ENCODE measurements around the gene PLXNB2.
A peak's percentile ranks its signal among the peaks of the same experiment; 100 is the strongest.

Gene PLXNB2

GRCh38 chr22:50249341-50250248, 57.9 kb downstream of the PLXNB2 start:
- no peak for DNase-seq

- DNase-seq, result no peak
These were observed 59.0 kb downstream of the PLXNB2 start for GRCh38 chr22:50248196-50249081.

DNA sequence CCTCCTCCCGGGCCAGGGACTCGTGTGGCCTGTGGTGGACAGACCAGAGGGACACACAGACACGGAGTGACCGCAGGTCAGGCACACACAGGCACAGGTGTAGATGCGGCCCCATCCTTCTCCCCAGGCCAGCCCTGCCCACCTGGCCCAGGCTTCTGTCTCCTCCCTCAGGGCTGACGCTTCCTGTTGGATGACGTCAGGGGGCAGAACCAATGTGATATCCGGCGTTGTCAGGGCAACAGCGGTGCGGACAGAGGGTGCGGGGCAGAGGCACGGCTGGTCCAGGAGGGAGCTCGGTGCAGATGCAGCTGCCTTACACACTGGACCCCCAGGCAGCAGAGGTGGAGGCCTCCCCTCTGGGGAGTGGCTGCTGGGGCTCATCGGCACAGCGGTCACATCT, 59.7 kb downstream of the PLXNB2 start:
- DNase-seq, result no peak

DNA sequence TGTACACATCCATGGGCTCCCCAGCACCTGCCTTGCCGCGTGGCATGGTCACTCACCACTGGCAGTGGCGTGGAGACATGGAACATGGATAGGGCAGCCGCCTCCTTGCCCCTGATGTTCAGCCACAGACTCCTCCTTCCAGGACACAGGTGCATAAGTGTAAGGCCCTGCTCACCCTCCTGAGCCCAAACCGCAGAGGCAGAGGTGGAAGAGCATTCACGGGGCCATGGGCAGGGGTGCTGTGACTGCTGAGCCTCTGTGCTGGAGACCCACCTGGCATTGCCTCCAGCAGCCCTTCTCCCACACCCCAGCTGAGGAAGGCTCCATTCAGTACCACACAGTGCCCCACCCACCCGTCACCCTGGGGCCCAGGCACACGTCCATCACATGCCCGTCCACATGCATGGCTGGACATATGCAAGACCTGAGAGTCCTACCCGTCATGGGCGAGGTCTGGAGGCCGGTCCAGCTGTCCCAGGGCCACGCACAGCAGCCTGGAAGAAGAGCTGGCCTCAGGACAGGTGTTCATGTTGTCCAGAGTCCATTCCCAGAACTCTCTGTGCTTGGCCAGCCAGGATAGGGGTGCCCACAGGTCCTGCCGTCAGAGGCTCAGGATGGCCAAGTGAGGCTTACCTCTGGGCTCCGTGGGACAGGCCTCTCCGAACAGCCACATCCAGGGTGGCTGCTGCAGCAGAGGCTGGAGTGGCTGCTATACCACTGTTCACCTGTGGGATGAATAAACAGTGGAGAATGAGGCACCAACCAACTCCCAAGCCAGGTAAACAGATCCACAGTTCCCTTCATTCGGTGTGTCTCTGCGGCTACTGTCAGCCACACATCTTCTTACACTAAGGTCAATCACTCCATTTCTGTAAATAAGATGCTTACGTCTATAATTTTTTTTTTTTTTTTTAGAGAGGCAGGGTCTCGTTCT, 60.9 kb downstream of the PLXNB2 start:
- no peak for DNase-seq

GRCh38 chr22:50245214-50246072, 62.0 kb downstream of the PLXNB2 start:
- no peak for DNase-seq

DNA sequence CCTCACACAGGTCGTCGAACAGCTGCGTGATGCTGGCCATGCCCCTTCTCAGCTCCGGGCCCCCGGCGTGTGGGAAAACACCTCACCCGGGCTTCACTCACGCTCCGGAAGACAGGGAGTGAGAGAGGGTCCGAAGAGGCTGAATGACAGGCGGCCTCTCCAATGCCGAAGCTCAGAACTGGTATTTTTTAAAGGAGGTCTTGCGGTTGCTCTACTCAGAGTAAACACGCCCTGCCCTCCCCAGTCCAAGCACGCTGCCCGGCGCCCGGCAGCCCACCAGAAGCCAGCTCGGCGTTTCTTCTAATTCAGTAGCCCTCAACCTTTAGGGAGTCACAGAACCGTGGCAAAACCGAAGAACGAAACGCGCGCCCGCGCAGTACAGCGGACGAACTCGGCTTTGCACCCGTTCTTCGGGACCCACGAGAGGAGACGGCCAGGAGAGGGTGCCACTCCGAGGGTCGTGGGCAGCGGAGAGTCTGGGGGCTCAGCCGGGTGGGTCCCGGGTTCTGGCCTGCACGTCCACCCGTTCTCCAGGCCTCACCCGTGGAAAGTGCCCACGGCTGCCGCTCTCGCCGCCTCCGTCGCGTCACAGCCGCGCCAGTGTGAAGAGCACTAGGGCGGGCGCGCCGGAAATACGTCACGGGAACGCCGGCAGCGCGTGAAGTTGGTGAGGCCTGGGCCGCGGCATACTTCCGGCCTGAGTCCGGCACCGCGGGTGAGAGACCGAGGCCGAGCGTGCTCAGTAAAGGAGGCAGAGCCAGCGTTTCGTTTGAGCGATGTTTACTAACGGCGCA, 62.8 kb downstream of the PLXNB2 start, which contains the start of gene TUBGCP6:
Gene TUBGCP6, minus strand, starts transcription at position 604 of the 794 bp plus-strand sequence. Its CDS starts 564 bp downstream, at position 40.
- DNase-seq, result peak; percentile 96

DNA sequence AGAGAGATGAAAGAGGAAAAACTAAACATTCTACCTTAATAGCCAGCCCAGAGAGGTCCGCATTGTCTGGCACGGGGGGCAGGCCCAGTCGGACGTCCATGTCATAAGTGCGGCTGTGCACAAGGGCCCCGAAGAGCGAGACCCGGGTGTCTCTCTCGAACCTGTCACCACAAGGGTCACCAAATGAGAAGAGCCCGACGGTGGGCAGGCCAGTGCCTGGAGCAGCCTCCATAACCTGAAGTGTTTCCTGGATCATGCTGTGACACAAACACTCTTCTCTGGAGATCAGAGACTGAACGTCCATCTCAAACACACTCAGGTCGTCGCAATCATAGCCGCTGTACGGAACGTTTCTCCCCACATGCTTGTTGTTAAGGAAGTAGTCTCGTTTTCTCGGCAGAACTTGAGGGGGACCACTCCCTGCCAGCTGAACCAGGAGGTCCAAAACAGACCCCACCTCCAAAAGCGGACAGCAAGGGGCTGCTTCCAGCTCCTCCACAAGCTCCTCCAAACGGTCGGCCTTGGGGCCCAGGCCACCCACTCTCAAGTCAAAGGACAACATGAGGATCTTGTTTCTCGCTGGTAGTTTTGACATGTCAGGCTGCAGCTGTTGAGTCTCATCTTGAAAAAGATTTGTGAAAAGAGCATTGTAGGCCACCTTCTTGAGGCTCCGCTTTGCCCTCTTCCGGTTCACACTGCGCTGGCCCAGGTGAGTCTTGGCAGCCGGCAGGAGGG, 63.6 kb downstream of the PLXNB2 start:
- DNase-seq, result peak; percentile 57

GRCh38 chr22:50242406-50242949, 65.0 kb downstream of the PLXNB2 start:
- peak; percentile 9 for DNase-seq

GRCh38 chr22:50238755-50239154, 68.7 kb downstream of the PLXNB2 start:
- DNase-seq, result no peak

- peak; percentile 1 for DNase-seq
These were observed 70.6 kb downstream of the PLXNB2 start for GRCh38 chr22:50236731-50237409.

DNA sequence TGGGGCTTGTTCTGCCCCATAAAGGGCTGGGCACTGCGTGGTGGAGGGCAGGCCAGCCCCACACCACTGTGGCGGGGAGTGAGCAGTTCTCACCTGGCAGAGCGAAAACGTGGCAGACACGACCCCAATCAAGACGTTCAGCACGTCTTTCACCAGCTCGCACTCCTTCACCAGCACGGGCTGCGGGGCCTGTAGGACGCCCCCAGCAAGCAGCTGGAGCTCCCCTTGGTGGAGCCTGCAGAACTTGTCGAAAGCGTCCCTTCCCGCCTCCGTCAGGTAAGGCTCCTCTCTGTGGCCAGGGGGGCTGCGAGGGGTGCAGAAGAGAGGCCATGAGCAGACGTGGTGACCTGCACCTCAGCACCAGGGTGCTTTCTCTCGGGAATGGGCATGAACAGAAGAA, 74.2 kb downstream of the PLXNB2 start:
- DNase-seq, result no peak

GRCh38 chr22:50232481-50233151, 74.8 kb downstream of the PLXNB2 start:
- DNase-seq, result no peak

DNA sequence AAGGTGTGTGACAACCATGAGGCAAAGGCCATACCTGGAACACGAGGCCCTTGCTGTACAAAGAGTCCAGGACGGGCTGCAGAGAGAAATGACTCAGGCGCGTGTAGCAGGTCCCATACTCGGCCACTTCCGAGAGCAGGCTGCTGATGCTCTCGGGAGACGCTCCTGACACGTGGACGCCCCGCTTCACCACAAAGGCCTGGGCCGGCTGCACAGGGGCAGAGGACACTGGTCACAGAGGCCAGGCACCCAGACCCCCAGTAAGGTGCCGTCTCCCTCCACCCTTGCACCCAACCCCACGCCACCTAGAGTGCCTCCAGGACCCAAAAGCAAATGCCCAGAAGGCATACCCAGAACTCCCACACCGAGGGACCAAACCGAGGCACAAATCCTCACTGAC, 78.1 kb downstream of the PLXNB2 start:
- no peak for DNase-seq

DNA sequence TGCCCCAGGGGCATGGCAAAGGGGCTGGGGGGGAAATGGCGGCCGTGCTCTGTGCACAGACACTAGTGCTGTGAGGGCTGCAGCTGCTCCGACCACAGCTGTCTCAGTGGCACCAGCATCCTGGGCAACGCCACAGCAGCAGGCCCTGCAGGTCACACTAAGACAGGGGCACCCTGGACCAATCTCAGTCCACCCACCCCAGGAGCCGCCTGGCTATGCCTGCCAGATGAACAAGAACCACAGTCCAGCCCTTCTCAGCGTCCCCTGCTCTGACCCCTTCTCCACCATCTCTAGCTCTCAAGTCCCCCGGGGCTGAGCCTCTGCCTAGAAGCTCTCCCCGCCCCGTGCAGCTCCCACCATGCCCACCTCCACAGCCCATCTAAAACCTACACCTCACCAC, 79.1 kb downstream of the PLXNB2 start:
- no peak for DNase-seq

DNA sequence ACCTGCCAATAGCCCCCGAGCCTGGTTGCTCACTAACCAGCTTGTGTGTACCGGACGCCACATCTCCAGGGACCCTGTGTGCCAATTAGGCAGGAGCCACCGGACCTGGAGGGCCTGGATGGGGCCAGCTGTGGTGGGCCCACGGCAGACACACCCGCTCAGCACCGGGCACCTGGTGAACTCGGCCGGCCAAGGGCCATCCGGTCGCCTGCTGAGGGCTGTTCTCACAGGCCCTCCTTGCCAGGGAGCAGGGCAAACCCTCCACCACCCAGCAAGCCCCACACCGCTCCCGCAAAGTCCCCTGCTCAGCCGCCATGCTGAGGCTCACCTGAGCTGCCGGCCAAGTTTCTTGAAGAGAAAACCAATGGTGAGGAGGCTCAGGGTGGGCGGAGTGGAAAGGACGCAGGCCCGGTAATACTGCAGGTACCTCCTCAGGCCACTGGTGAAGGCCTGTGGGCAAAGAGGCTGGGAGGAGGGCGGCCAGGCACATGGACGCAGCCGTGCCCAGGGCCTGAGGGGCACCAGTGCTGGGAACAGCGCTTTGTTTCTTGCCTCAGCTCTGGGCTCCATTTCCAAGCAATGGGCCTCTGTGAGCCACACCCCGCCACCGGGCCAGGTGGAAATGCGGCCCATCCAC, 79.7 kb downstream of the PLXNB2 start:
- no peak for DNase-seq

DNA sequence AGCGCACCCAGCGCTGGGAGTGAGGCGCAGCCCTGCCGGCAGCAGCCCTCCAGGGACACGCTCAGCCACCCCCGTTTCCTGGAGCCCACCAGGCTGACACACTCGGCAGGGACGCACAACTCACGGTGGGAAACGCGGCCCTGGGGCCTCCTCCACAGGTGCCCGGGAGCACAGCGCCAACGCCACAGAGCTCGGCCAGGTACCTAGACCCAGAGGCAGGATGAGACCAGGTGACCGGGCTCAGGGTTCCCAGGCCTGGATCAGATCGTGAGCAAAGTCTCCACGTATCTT, 80.6 kb downstream of the PLXNB2 start:
- no peak for DNase-seq

- DNase-seq, result no peak
These were observed 81.2 kb downstream of the PLXNB2 start for GRCh38 chr22:50226063-50226874.

All from OCI-M1 (cell line).